KG1 (cell line): ENCODE data around the gene PEPD.

ENCODE experiments used
- DNase-seq: peaks from one replicate; lab custom pipeline; 2025; lab: John Stamatoyannopoulos, UW

Gene PEPD

DNA sequence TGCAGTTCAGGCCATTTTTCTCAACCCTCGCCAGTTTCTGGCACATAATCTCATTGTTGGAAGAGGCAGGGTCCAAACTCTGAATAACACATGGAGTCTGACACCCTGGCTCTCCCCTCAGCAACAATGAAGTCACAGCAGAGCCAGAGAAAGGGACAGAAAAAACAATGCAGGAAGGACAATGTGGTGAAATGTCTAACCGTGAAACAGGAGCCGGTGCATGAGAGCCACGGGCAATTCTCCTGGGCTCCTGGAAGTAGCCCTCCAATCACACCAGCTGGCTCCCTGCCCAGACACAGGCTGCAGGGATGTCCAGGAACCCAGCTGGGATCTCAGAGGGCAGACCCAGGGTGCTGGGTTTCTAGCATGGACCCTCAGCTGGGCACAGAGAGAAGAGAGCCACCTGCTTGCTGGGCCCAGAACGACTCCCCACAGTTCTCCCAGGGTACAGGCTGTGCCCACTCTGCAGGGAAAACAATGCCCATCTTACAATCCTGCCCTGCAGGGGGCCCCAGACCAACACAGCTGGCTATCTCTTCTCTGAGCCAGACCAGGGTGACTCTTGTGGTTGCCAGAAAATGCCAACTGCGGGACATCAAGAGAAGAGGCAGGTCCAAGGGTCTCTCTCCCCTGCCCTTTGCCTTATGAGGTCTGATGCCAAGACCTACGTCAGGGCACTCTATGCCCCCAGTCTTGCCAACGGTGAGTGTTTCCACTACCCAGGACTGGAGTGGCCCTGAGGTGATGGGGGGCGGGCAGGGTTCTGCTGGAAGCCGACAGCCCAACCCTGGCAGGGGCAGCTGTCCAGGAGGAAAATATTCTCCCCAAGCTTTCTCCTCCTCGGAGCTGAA lies 83.5 kb downstream of the PEPD start:
- no peak for DNase-seq

GRCh38 chr19:33437393-33437820 lies 84.2 kb downstream of the PEPD start:
- no peak for DNase-seq

DNA sequence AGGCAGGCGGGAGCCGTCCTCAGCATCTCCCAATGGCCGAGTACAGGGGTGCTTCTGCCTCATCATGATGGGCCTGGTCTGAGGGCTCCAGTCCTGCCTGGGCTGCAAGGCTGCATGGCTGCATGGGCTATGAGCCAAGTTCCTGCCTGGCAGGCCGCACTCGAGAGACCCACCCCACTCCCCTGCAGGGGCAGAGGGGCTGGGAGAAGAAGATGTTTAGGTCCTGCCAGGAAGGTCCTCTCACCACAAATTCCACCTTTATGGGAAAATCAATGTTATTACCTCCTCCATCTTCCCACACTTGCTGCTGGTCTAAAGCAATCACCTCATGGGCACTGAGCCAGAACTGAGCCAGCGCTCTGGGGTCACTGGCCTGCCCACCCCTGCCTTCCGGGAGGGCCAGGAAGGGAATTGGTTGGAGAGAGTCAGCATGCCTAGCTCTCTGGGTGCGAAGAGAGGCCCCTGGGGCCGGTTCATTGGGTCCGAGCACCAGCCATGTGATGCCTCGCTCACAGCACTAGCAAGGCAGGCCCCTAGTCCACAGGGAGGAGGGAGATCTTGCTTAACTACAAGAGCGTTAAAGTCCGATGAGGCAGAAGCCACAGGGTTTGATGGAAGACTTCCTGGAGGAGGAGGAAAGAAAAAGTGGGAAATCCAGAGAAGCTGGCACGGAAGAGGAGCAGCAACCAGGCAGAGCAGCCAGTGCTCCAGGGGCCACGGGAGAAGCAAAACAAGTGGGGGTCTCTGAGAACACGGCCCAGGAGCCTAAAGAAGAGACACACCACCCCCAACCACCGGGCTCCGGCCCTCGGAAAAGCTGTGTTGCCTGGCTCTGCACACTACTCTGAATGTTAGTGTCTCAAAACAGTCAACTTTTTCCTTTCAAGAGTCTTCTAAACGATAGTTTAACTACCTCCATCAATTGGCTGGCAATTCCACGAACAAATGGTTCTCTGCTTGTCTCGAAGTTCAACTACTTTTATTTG lies 84.9 kb downstream of the PEPD start:
- no peak for DNase-seq

- DNase-seq, result no peak
These were observed 85.8 kb downstream of the PEPD start for GRCh38 chr19:33435706-33436359.

- DNase-seq, result no peak
These were observed 86.5 kb downstream of the PEPD start for GRCh38 chr19:33434886-33435705.

DNA sequence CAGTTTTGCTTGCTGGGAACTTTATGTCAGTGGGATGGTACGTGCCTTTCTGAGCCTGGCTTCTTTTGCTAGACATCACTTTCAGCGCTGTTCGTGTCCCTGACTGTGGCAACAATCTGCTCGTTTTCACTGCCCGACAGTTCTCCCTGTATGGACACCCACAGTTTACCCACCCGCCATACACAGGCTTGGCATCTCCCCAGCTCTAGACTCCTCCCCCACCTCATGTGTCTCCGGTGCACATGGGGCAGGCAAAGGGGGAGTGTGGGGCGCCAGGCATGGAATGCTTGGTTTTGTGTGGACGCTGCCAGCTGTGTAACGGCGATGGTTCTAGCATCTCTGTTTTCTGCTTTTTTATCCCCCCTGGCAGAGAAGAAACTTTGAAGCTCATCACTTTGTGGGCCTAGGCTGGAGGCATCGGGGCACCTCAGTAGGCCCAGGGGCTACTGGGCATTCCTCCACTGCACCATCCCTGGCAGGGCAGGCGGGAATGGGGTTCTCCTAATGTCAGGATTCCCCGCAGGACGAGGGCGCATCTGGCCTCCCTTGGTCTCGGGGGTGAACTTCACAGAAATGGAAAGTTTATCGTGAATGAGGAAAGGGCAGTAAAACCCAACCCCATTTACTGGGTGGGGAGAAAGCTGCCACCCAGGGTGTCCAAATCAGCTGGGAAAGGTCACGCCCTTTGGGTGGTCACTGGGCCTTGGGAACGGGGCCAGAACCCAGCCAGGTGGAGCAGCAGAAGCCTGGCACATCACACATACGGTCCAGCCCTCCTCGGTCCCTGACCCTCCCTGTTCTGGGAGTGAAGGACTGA lies 87.3 kb downstream of the PEPD start:
- no peak for DNase-seq

DNA sequence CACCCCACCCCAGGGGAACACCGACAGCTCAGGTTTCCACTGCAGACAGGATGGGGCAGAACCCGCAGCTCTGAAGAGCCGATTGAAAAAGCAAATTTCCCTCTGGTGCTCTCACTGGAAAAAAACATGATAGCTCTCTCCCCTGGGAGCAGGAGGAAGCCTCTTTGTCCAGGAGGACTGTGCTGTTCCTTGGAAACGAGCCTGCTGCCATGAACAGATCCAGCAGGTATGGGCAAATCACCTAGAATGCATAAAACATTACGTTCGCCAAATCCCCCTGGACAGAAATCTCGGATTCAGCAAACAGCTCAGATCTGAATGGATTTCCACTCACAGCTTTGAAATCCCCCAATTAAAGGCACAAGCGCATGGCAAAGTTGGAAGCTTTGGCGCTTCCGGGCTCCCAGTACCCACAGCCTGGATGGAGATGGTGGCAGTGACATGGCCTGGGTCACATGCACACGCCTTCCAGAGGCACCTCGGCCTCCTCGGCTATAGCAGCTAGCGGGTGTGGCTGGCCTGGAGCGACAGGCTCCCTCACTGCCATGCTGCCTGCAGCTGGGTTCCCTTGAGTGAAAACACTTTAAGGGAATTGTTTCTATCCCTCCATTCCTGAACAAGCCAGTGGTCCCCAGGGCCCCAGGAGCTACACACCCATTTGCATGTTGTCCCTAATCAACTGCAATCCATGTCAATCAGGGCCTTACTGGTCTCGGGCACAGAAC lies 89.0 kb downstream of the PEPD start:
- DNase-seq, result no peak

DNA sequence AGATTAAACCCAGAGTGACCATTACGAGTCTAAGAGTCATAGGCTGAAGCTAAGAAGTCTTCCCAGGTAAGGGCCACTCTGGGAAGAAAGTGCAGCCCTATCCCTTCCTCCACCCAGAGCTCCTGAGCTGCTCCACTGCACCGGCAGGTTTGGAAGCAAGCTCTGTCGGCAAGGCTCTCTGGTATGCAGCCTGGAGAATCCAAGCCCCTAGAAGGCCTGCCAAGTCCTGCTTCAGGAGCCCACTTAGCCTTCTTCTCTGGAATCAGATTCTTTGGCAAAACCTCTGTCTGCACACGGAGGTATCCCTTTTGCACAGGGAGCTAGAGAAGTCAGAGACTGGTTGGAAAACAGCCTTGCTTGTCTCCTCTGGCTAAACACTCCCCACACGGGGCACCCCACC lies 89.6 kb downstream of the PEPD start:
- DNase-seq, result no peak

- DNase-seq, result no peak
These were observed 90.8 kb downstream of the PEPD start for GRCh38 chr19:33430674-33431277.

- DNase-seq, result no peak
These were observed 91.5 kb downstream of the PEPD start for GRCh38 chr19:33429891-33430673.

GRCh38 chr19:33428627-33429125 lies 92.9 kb downstream of the PEPD start:
- no peak for DNase-seq

DNA sequence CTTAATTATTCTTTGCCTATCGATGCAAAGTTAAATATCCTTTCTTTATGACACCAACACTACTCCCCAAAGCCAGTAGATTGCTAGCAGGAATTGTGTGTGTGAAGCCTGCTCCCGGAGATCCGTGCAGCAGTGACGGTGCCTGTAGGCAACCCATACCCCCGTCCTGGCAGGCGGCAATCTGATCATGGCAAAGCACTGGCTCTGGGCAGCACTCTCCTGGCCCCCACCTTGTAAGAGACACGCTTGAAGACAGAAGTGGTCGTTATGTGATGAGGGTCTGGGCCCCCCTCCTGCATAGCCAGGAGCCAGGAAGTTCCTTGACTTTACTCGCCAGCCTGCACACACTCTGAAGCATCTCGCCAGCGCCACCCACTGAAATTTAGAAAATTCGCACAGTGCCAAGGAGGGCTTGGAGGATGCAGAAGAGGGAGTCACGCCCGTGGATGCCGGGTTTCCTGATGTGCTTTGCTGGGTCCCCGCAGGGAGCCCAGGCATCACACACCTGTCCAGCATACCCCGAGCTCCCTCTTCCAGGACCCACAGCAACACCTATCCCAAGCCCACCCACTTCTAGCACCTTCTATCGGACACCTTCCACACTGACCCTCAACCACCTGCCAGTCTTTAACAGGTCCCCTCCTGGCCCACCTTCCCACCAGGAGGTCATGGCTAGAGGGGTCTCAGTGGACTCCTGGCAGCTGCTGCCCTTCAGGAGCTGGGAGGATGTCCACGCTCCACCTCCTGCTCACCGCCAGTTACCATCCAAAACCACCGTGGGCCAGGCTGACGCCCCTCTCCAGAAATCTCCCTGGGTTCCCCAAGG lies 93.6 kb downstream of the PEPD start:
- no peak for DNase-seq

- no peak for DNase-seq
These were observed 94.8 kb downstream of the PEPD start for GRCh38 chr19:33426621-33427361.

DNA sequence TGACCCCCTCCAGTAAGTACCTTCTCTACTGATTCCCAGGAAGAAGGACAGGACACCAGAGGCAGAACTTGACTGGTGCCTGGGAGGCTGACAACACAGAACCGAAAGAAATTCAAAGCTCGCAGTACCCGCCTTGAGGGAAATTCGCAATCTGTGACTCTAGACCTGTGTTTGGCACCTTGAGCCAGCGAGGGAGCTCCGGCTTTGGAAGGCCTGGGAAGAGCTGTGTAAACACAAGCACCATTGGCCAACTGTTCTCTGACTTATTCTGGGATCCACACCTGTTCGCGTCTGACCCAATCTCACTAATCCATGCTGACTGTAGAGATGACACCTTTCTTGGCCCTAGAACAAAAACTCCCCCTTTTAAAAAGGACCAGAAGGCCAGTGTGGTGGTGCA lies 97.4 kb downstream of the PEPD start:
- DNase-seq, result no peak

DNA sequence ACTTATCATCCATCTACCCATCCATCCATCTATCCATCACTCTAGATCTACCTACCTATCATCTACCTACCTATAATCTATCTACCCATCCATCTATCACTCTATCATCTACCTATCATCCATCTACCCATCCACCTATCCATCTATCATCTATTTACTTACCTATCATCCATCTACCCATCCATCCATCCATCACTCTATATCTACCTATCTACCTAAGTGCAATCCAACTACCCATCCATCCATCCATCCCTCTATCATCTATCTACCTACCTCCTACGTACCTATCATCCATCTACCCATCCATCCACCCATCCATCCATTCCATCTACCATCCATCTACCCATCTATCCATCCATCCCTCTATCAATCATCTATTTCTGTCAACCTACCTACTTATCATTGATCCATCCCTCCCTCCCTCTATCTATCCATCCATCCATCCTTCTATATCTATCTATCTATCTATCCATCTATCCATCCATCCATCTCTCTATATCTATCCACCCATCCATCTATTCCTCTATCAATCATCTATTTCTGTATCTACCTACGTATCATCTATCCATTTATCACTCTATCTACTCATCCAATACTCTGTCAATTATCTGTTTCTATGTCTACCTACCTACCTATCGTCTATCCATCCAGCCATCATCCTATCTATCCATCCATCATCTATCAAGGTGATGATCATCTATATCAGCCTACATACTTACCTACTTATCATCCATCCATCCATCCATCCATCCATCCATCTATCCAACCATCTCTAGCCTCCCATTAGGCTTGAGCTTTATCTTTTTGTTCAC lies 99.0 kb downstream of the PEPD start:
- no peak for DNase-seq

DNA sequence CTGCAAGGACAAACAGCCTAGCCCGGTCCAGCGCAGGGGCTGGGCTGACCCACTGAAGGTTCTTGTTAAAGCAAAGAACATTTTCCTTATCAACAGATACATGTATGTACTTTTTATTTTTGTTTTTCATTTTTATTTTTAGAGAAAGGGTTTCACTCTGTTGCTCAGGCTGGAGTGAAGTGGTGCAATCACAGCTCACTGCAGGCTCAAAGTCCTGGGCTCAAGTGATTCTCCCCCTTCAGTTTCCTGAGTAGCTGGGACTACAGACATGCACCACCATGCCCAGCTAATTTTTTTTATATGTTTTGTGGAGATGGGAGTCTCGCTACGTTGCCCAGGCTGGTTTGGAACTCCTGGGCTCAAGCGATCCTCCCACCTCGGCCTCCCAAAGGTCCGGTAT lies 100.2 kb downstream of the PEPD start:
- DNase-seq, result no peak
